CD14-positive monocyte (primary cell): ENCODE results near the gene GHRL. TPM values are rescaled to one million over a fixed set of nuclear protein-coding genes. Genes with fewer than 3 reads are reported as not detected.

ENCODE experiments used
- DNase-seq, 3 donors: peaks; one replicate each; pipeline ENCODE4 v3.0.0-alpha.2; 2011 to 2022
- H2AFZ ChIP-seq: 2 replicates; pipeline ENCODE4 v1.6.0; 2012; ENCODE audit warnings: mild to moderate bottlenecking, low read depth, low read length, inconsistent platforms; ENCODE audit not compliant: insufficient read depth, poor library complexity, severe bottlenecking
- H3K27ac ChIP-seq, 2 donors: 1 replicate in 1 of 2; 2 replicates in 1 of 2; pipeline ENCODE4 v1.5.1; 2012 to 2013; ENCODE audit warnings: low read length in 2 of 2, control low read depth in 1 of 2, inconsistent platforms in 1 of 2, low read depth in 1 of 2, mild to moderate bottlenecking in 1 of 2
- H3K27me3 ChIP-seq, 2 donors: one replicate each; pipeline versions ENCODE4 v1.6.0 to v1.6.1; 2011 to 2013; ENCODE audit warnings: low read length in 2 of 2; ENCODE audit not compliant: control insufficient read depth in 2 of 2, insufficient read depth in 2 of 2
- H3K36me3 ChIP-seq, 2 donors: replicated peaks in 1 of 2; 1 replicate in 1 of 2; 2 replicates in 1 of 2; pipeline versions ENCODE4 v1.5.1 to v1.6.1; 2012 to 2013; ENCODE audit warnings: low read length in 2 of 2, control low read depth in 1 of 2, inconsistent platforms in 1 of 2, mild to moderate bottlenecking in 1 of 2; ENCODE audit not compliant: insufficient read depth in 2 of 2, control insufficient read depth in 1 of 2
- H3K4me1 ChIP-seq, 2 donors: 1 replicate in 1 of 2; 2 replicates in 1 of 2; pipeline versions ENCODE4 v1.5.1 to v1.6.1; 2012 to 2013; ENCODE audit warnings: low read length in 2 of 2, control low read depth in 1 of 2, inconsistent platforms in 1 of 2, mild to moderate bottlenecking in 1 of 2, moderate library complexity in 1 of 2; ENCODE audit not compliant: insufficient read depth in 2 of 2, control insufficient read depth in 1 of 2
- H3K4me2 ChIP-seq: replicated peaks from 2 replicates; pipeline ENCODE3; 2012; ENCODE audit warnings: low read length, moderate library complexity, mild to moderate bottlenecking; ENCODE audit not compliant: poor library complexity, severe bottlenecking; ENCODE audit errors: extremely low read depth
- H3K4me3 ChIP-seq, 3 experiments: fragments of 200-600 bp in 1 of 3; sonication (generic) in 1 of 3; replicated peaks in 1 of 3; 1 replicate in 2 of 3; 2 replicates in 1 of 3; pipeline ENCODE4 v1.5.1; 2011 to 2013; ENCODE audit warnings: low read length in 3 of 3, mild to moderate bottlenecking in 3 of 3, control low read depth in 2 of 3, low read depth in 2 of 3, inconsistent platforms in 1 of 3, moderate library complexity in 1 of 3
- H3K79me2 ChIP-seq: 2 replicates; pipeline ENCODE4 v1.6.0; 2012; ENCODE audit warnings: mild to moderate bottlenecking, control low read depth, inconsistent platforms, low read length, moderate library complexity; ENCODE audit not compliant: insufficient read depth
- H3K9ac ChIP-seq: 2 replicates; pipeline ENCODE4 v1.6.0; 2017; ENCODE audit warnings: low read length, mild to moderate bottlenecking; ENCODE audit not compliant: insufficient read depth, poor library complexity, severe bottlenecking
- H3K9me3 ChIP-seq, 2 donors: replicated peaks in 1 of 2; 1 replicate in 1 of 2; 2 replicates in 1 of 2; pipeline versions ENCODE4 v1.5.1 to v1.6.1; 2012 to 2013; ENCODE audit warnings: low read length in 2 of 2, control low read depth in 1 of 2; ENCODE audit not compliant: control insufficient read depth in 1 of 2, insufficient read depth in 1 of 2
- H4K20me1 ChIP-seq: 2 replicates; pipeline ENCODE4 v1.6.0; 2012; ENCODE audit warnings: mild to moderate bottlenecking, low read length, control low read depth, moderate library complexity; ENCODE audit not compliant: insufficient read depth
- H3K27ac Mint-ChIP-seq, 7 donors: one replicate each; pipeline ENCODE4 v1.8.0; 2020; ENCODE audit warnings: mild to moderate bottlenecking in 7 of 7, mixed read lengths in 7 of 7, moderate library complexity in 6 of 7, inconsistent platforms in 2 of 7
- H3K27me3 Mint-ChIP-seq, 3 donors: one replicate each; pipeline ENCODE4 v1.8.0; 2021 to 2022; ENCODE audit warnings: low read depth in 3 of 3, mild to moderate bottlenecking in 3 of 3, mixed read lengths in 3 of 3, moderate library complexity in 3 of 3, inconsistent platforms in 1 of 3
- H3K36me3 Mint-ChIP-seq, 2 donors: one replicate each; pipeline ENCODE4 v1.8.0; 2020; ENCODE audit warnings: mixed read lengths in 2 of 2, inconsistent platforms in 1 of 2, mild to moderate bottlenecking in 1 of 2
- H3K4me1 Mint-ChIP-seq: one replicate; pipeline ENCODE4 v1.8.0; 2020; ENCODE audit warnings: mild to moderate bottlenecking, mixed read lengths
- H3K4me3 Mint-ChIP-seq, 2 donors: one replicate each; pipeline ENCODE4 v1.8.0; 2020; ENCODE audit warnings: mild to moderate bottlenecking in 2 of 2, mixed read lengths in 2 of 2, moderate library complexity in 1 of 2
- H3K9me3 Mint-ChIP-seq, 7 donors: one replicate each; pipeline ENCODE4 v1.8.0; 2020 to 2022; ENCODE audit warnings: mixed read lengths in 7 of 7, mild to moderate bottlenecking in 6 of 7, moderate library complexity in 6 of 7, inconsistent platforms in 2 of 7
- WGBS: methylation state at CpG from one replicate; pipeline ENCODE4 v1.1.5; 2013; ENCODE audit warnings: missing lambda C conversion rate; ENCODE audit not compliant: insufficient coverage; 5-methylcytosine and 5-hydroxymethylcytosine counted together
- intact Hi-C, 2 donors: fragments of 100-400 bp; cut with micrococcal nuclease; formaldehyde crosslinking; loops; one replicate each; pipeline versions ENCODE4 v1.15.0 to v1.15.1; 2023
- polyA plus RNA-seq, 3 donors: library from polyadenylated mRNA; depleted of rRNA in 1 of 3; unstranded in 2 of 3; stranded (reverse) in 1 of 3; fragments of 300-500 nt in 2 of 3; fragments of >200 nt in 1 of 3; fragmentation: Illumina TruSeq in 2 of 3; gene quantifications; 1 replicate in 2 of 3; 2 replicates in 1 of 3; pipeline ENCODE4 v1.2.3, GENCODE V29; 2012 to 2021
- TF ChIP-seq, protein P1 (sequence below): fragments of 200-600 bp; IDR thresholded peaks from one replicate; pipeline ENCODE4 v1.8.0; 2022; ENCODE audit warnings: antibody characterized with exemption, mild to moderate bottlenecking

GHRL gene
- polyA plus RNA-seq, 3 donors, result 2.3 to 9.9 (median 7.0) TPM

DNA sequence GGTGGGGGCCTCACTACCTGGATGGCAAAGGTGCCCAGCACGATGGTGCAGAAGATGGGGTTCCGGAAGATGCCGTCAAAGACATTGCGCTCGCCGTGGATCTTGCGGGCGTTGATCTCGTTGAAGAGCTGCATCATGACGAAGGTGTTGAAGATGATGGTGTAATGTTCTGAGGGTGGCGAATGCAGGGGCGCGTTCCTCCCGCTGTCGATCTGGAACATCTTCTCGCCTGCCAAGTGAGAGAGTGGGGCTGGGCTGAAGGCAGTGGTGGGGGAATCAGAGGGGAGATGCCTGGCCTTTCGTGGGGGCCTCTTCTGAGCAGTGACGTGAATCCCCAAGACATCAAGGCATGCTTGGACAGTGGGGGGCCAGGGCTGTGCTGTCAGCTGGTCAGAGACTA is 47.7 kb upstream of the GHRL start:
- no peak overlapping the region for H3K27ac ChIP-seq
- Mint-ChIP-seq H3K4me1 (no peaks in the 10 kb centered on the region), H3K27me3 (peaks cover 0 to 2% (median 1%) of the 10 kb centered on the region in 3 donors), H3K27ac (peak overlapping the region in 1 of 7 donors; percentile 3), H3K9me3 (no peaks in the 10 kb centered on the region), H3K36me3 (no peaks in the 10 kb centered on the region), H3K4me3 (no peak overlapping the region)
- H3K27me3 ChIP-seq, result no peaks in the 10 kb centered on the region
- DNase-seq, result no peak
- TF ChIP-seq, protein P1, sequence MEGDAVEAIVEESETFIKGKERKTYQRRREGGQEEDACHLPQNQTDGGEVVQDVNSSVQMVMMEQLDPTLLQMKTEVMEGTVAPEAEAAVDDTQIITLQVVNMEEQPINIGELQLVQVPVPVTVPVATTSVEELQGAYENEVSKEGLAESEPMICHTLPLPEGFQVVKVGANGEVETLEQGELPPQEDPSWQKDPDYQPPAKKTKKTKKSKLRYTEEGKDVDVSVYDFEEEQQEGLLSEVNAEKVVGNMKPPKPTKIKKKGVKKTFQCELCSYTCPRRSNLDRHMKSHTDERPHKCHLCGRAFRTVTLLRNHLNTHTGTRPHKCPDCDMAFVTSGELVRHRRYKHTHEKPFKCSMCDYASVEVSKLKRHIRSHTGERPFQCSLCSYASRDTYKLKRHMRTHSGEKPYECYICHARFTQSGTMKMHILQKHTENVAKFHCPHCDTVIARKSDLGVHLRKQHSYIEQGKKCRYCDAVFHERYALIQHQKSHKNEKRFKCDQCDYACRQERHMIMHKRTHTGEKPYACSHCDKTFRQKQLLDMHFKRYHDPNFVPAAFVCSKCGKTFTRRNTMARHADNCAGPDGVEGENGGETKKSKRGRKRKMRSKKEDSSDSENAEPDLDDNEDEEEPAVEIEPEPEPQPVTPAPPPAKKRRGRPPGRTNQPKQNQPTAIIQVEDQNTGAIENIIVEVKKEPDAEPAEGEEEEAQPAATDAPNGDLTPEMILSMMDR, result no peak
- H4K20me1 ChIP-seq, result no peaks in the 10 kb centered on the region
- H3K4me3 ChIP-seq, result no peak overlapping the region
- H3K9me3 ChIP-seq, result no peaks in the 10 kb centered on the region
- 95% methylated on average over 18 of the region's 18 CpGs for WGBS
- intact Hi-C loops, result loop anchor here in 1 of 2 donors (5.0 kb wide), 1 partner anchor 397 kb away; no protein-coding TSS in a partner anchor
- H3K9ac ChIP-seq, result no peak overlapping the region
- no peaks in the 10 kb centered on the region for H3K79me2 ChIP-seq
- no peak overlapping the region for H3K4me2 ChIP-seq
- H3K4me1 ChIP-seq, result no peaks in the 10 kb centered on the region
- H3K36me3 ChIP-seq, result no peaks in the 10 kb centered on the region
- H2AFZ ChIP-seq, result no peak overlapping the region

- Histone ChIP-seq H3K4me2 (no peak overlapping the region), H4K20me1 (no peaks in the 10 kb centered on the region), H3K4me1 (no peaks in the 10 kb centered on the region), H3K9ac (no peak overlapping the region), H3K9me3 (no peaks in the 10 kb centered on the region), H3K36me3 (no peaks in the 10 kb centered on the region), H2AFZ (no peak overlapping the region), H3K79me2 (no peaks in the 10 kb centered on the region), H3K27me3 (no peaks in the 10 kb centered on the region), H3K27ac (no peak overlapping the region), H3K4me3 (no peak overlapping the region)
- H3K27me3 Mint-ChIP-seq, result peaks cover 0 to 2% (median 1%) of the 10 kb centered on the region in 3 donors
- no peaks in the 10 kb centered on the region for H3K36me3 Mint-ChIP-seq
- no peaks in the 10 kb centered on the region for H3K9me3 Mint-ChIP-seq
- no peak for DNase-seq
- H3K27ac Mint-ChIP-seq, result peak overlapping the region in 1 of 7 donors; percentile 3
- TF ChIP-seq, protein P1, result no peak
- 87% methylated on average over 4 of the region's 4 CpGs for WGBS
- H3K4me3 Mint-ChIP-seq, result no peak overlapping the region
- H3K4me1 Mint-ChIP-seq, result no peaks in the 10 kb centered on the region
- intact Hi-C loops, result loop anchor here in 1 of 2 donors (5.0 kb wide), 1 partner anchor 397 kb away; no protein-coding TSS in a partner anchor
Observed at GRCh38 chr3:10340046-10340445, 47.3 kb upstream of the GHRL start.
